Fibroblast of lung (primary cell): ENCODE measurements around the gene PALM2AKAP2. TPM values are rescaled to one million over a fixed set of nuclear protein-coding genes. Genes with fewer than 3 reads are reported as not detected.
A peak's percentile ranks its signal among the peaks of the same experiment; 100 is the strongest.

Experiments used
- DNase-seq, 2 donors: peaks; one replicate each; pipeline versions ENCODE4 v3.0.0 to v3.0.0-alpha.2; 2010; ENCODE audit warnings: low read depth in 2 of 2
- H2AFZ ChIP-seq: 2 replicates; pipeline ENCODE4 v1.5.1; 2012; ENCODE audit warnings: low read length, control low read depth, inconsistent platforms
- H3K27ac ChIP-seq: 2 replicates; pipeline ENCODE4 v1.5.1; 2011; ENCODE audit warnings: low read length, control low read depth; ENCODE audit not compliant: insufficient read depth
- H3K27me3 ChIP-seq: 2 replicates; pipeline ENCODE4 v1.5.1; 2011; ENCODE audit warnings: mild to moderate bottlenecking, low read length; ENCODE audit not compliant: control insufficient read depth, insufficient read depth
- H3K36me3 ChIP-seq: 2 replicates; pipeline ENCODE4 v1.5.1; 2011; ENCODE audit warnings: low read length; ENCODE audit not compliant: control insufficient read depth, insufficient read depth
- H3K4me1 ChIP-seq: 2 replicates; pipeline ENCODE4 v1.5.1; 2011; ENCODE audit warnings: low read length; ENCODE audit not compliant: control insufficient read depth, insufficient read depth; ENCODE audit errors: extremely low read depth
- H3K4me2 ChIP-seq: 2 replicates; pipeline ENCODE4 v1.5.1; 2011; ENCODE audit warnings: low read length, control low read depth; ENCODE audit not compliant: insufficient read depth; ENCODE audit errors: extremely low read depth
- H3K4me3 ChIP-seq, 4 experiments: fragments of 200-600 bp in 1 of 4; sonication (generic) in 1 of 4; replicated peaks in 1 of 4; 2 replicates each; pipeline ENCODE4 v1.5.1; 2011 to 2016; ENCODE audit warnings: low read length in 4 of 4, low read depth in 3 of 4, mild to moderate bottlenecking in 3 of 4, control low read depth in 2 of 4, inconsistent platforms in 1 of 4, mixed read lengths in 1 of 4; ENCODE audit not compliant: insufficient read depth in 1 of 4; ENCODE audit errors: control extremely low read depth in 1 of 4
- H3K79me2 ChIP-seq: 2 replicates; pipeline ENCODE4 v1.5.1; 2012; ENCODE audit warnings: mild to moderate bottlenecking, low read length, inconsistent platforms; ENCODE audit not compliant: control insufficient read depth, insufficient read depth
- H3K9ac ChIP-seq: 2 replicates; pipeline ENCODE4 v1.5.1; 2011; ENCODE audit warnings: mild to moderate bottlenecking, low read length, control low read depth; ENCODE audit not compliant: insufficient read depth
- H3K9me3 ChIP-seq: 2 replicates; pipeline ENCODE4 v1.5.1; 2012; ENCODE audit warnings: low read depth, low read length; ENCODE audit not compliant: control insufficient read depth, insufficient read depth
- H4K20me1 ChIP-seq: 2 replicates; pipeline ENCODE4 v1.5.1; 2011; ENCODE audit warnings: low read length; ENCODE audit not compliant: control insufficient read depth, insufficient read depth; ENCODE audit errors: extremely low read depth
- EZH2 ChIP-seq: IDR thresholded peaks from 2 replicates; pipeline ENCODE4 v1.5.1; 2012; ENCODE audit warnings: low read length, control low read depth, mild to moderate bottlenecking; ENCODE audit errors: missing control alignments
- polyA plus RNA-seq, 2 donors: library from polyadenylated mRNA; depleted of rRNA in 1 of 2; stranded (reverse) in 1 of 2; unstranded in 1 of 2; fragments of >200 nt; gene quantifications; 2 replicates each; pipeline ENCODE4 v1.2.1, GENCODE V29; 2011 to 2012; ENCODE audit warnings: missing spikeins in 1 of 2
- total RNA-seq: library from RNA; depleted of rRNA; stranded (reverse); fragments of >200 nt; gene quantifications from 2 replicates; pipeline ENCODE4 v1.2.1, GENCODE V29; 2014
- TF ChIP-seq, protein P1 (sequence below), 2 donors: IDR thresholded peaks in 1 of 2; conservative IDR thresholded peaks in 1 of 2; 1 replicate in 1 of 2; 2 replicates in 1 of 2; pipeline ENCODE4 v1.5.1; 2011 to 2012; ENCODE audit warnings: low read length in 2 of 2, control low read depth in 1 of 2, inconsistent platforms in 1 of 2, low read depth in 1 of 2, mild to moderate bottlenecking in 1 of 2

PALM2AKAP2 gene
- total and polyA plus RNA-seq, 2 donors (not counting 1 experiment from before 2014, with no cell fraction given) = 7.7 to 9.9 TPM

DNA sequence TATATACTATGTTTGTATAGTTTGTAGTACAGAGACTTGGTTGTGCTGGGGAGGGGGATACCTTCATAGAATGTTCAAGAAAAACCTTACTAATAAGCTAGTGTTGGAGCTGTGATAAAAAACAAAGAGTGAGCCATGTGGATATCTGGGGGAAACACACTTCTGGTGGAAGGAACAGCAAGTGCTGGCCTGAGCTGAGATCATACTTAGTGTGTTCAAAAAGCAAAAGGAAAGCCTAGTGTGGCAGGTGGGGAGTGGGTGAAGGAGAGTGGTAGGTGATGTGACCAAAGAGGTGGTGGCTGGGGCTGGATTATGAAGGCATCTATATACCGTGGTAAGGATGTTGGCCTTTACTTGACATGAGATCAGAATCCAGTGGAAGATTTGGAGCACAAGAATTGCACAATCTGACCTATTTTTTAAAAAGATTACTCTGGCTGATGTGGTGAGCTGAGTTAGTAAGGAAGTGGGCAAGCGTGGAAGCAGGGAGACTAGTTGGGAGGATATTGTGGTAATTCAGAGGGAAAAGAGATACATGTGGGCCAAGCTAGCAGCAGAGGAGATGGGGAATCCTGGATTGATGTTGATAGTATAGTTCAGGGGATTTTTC, 26.6 kb downstream of the PALM2AKAP2 start:
- Histone ChIP-seq H3K27ac (no peak overlapping the region), H3K36me3 (no peaks in the 10 kb centered on the region), H3K79me2 (peaks cover under 1% of the 10 kb centered on the region), H4K20me1 (no peaks in the 10 kb centered on the region), H2AFZ (no peak overlapping the region), H3K9ac (no peak overlapping the region), H3K4me2 (no peak overlapping the region), H3K27me3 (no peaks in the 10 kb centered on the region), H3K4me3 (no peak overlapping the region), H3K9me3 (no peaks in the 10 kb centered on the region), H3K4me1 (no peaks in the 10 kb centered on the region)
- peak; percentile 69 to 75 for DNase-seq
- TF ChIP-seq EZH2 = no peak
- TF ChIP-seq, protein P1, sequence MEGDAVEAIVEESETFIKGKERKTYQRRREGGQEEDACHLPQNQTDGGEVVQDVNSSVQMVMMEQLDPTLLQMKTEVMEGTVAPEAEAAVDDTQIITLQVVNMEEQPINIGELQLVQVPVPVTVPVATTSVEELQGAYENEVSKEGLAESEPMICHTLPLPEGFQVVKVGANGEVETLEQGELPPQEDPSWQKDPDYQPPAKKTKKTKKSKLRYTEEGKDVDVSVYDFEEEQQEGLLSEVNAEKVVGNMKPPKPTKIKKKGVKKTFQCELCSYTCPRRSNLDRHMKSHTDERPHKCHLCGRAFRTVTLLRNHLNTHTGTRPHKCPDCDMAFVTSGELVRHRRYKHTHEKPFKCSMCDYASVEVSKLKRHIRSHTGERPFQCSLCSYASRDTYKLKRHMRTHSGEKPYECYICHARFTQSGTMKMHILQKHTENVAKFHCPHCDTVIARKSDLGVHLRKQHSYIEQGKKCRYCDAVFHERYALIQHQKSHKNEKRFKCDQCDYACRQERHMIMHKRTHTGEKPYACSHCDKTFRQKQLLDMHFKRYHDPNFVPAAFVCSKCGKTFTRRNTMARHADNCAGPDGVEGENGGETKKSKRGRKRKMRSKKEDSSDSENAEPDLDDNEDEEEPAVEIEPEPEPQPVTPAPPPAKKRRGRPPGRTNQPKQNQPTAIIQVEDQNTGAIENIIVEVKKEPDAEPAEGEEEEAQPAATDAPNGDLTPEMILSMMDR (conservative IDR thresholded peaks at IDR 0.05 in 1 of 2, IDR thresholded peaks at IDR 0.05 in 1 of 2; ENCODE audit: low read depth in 1 of 2, low read length in 2 of 2) = no peak

DNA sequence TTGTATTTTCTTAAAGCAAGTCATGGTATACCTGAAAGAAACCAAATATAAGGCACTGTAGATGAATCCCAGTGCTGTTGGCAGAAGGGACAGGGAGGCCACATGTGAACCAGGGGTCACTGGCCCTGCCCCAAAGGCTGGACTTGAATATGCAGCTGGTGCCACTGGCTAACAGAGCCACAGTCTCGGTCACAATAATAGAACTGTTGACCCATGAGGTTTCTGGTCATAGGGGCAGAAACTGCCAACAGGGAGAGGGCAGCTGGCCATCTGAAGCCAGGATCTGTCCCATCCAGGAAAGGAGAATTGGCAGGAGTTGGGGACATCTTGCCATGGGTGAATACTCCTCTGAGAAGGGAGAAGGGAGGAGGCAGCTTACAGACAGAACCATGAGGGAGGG, 31.9 kb downstream of the PALM2AKAP2 start:
- no peaks in the 10 kb centered on the region for H3K9me3 ChIP-seq
- no peaks in the 10 kb centered on the region for H3K36me3 ChIP-seq
- no peaks in the 10 kb centered on the region for H3K79me2 ChIP-seq
- TF ChIP-seq, protein P1 (conservative IDR thresholded peaks at IDR 0.05 in 1 of 2, IDR thresholded peaks at IDR 0.05 in 1 of 2; ENCODE audit: low read depth in 1 of 2, low read length in 2 of 2) = no peak
- no peak for TF ChIP-seq EZH2
- no peak overlapping the region for H3K27ac ChIP-seq
- no peak overlapping the region for H3K4me3 ChIP-seq
- DNase-seq = no peak
- H3K4me2 ChIP-seq = no peak overlapping the region
- H3K9ac ChIP-seq = no peak overlapping the region
- H3K4me1 ChIP-seq = peaks cover 13% of the 10 kb centered on the region
- H4K20me1 ChIP-seq = no peaks in the 10 kb centered on the region
- no peaks in the 10 kb centered on the region for H3K27me3 ChIP-seq
- H2AFZ ChIP-seq = no peak overlapping the region

GRCh38 chr9:109812331-109812730, 32.3 kb downstream of the PALM2AKAP2 start:
- H3K9ac ChIP-seq = no peak overlapping the region
- no peak overlapping the region for H3K4me2 ChIP-seq
- H3K4me3 ChIP-seq = no peak overlapping the region
- H3K27ac ChIP-seq = no peak overlapping the region
- H3K9me3 ChIP-seq = no peaks in the 10 kb centered on the region
- H3K79me2 ChIP-seq = no peaks in the 10 kb centered on the region
- TF ChIP-seq EZH2 = no peak
- TF ChIP-seq, protein P1 (conservative IDR thresholded peaks at IDR 0.05 in 1 of 2, IDR thresholded peaks at IDR 0.05 in 1 of 2; ENCODE audit: low read depth in 1 of 2, low read length in 2 of 2) = no peak
- H3K36me3 ChIP-seq = no peaks in the 10 kb centered on the region
- H3K27me3 ChIP-seq = no peaks in the 10 kb centered on the region
- H4K20me1 ChIP-seq = no peaks in the 10 kb centered on the region
- peaks cover 14% of the 10 kb centered on the region for H3K4me1 ChIP-seq
- DNase-seq = no peak
- H2AFZ ChIP-seq = no peak overlapping the region
